LNCAP (cell line): Measurements from ENCODE around the gene CCDC177.

ENCODE experiments used
- CTCF ChIP-seq: fragments of 450-650 bp; IDR thresholded peaks from 2 replicates; pipeline ENCODE4 v1.5.1; 2017; ENCODE audit warnings: mild to moderate bottlenecking

CCDC177 gene

GRCh38 chr14:69611172-69612013, 36.7 kb upstream of the CCDC177 start, which contains the start of gene SUSD6:
Gene SUSD6 (plus strand): TSS chr14:69611596. CDS start chr14:69658593, 46,997 bp downstream.
- TF ChIP-seq CTCF, result no peak

- TF ChIP-seq CTCF, result no peak
Measured at GRCh38 chr14:69610874-69611171, 36.2 kb upstream of the CCDC177 start.

GRCh38 chr14:69610020-69610873, 35.6 kb upstream of the CCDC177 start:
- TF ChIP-seq CTCF, result no peak

- no peak for TF ChIP-seq CTCF
Measured at GRCh38 chr14:69606258-69607184, 31.9 kb upstream of the CCDC177 start.

GRCh38 chr14:69605738-69606137, 31.1 kb upstream of the CCDC177 start:
- TF ChIP-seq CTCF, result no peak

GRCh38 chr14:69600304-69600891, 25.7 kb upstream of the CCDC177 start:
- no peak for TF ChIP-seq CTCF

- TF ChIP-seq CTCF, result no peak
Measured at GRCh38 chr14:69595336-69595735, 20.7 kb upstream of the CCDC177 start.
